ENCODE measurements around the gene TRIP12. TPM values are rescaled to one million over a fixed set of nuclear protein-coding genes. Genes with fewer than 3 reads are reported as not detected.

Gene TRIP12
- total and polyA plus RNA-seq, 2 of the 8 experiments (the other 6 are each of a cell fraction or from before 2014, with no cell fraction given) = 23.1 to 174 TPM

DNA sequence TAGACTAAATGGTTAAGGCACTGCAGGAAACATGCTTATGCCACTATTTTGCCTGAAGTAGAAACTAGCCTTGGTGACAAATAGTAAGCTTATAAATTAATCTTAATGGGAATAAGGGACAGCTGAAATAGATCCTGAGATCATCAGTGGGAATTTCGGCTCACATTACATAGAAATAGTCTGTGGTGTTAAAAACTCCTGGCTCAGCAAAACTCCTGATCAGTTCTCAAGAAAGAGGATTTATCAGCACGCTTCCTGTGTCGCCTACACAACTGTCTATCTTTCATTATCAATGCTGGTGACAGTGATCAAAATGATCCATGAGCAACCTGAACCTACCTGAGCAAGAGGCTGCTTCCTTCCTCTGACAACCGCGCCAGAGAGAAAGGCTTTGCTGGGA is 190.4 kb downstream of the TRIP12 start (continued):
- TF ChIP-seq ZNF274 (IDR thresholded peaks at IDR 0.05; ENCODE audit: borderline replicate concordance, extremely low read depth, low read length) = no peak

DNA sequence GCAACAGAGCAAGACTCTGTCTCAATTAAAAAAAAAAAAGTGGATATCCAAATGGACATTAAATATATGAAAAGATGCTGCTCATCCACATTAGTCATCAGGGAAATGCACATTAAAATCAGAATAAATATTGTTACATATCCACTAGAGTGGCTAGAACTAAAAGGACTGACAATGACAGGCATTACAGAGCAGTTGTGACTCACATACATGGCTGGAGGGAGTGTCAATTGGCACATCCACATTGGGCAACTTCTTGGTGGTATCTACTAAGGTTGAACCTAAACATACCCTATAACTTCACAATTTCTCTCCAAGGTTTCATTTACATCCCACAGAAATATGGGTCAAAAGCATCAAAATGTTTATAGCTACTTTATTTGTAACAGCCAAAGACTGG is 193.4 kb downstream of the TRIP12 start:
- Histone ChIP-seq H4K91ac (replicated peaks; ENCODE audit: insufficient read length, low read length) (no peak overlapping the region), H3K4ac (replicated peaks; ENCODE audit: insufficient read length, low read depth, low read length) (no peak overlapping the region), H3K4me3 (ENCODE audit: extremely low read depth in 1 of 4, insufficient read depth in 2 of 4, low read depth in 3 of 4, low read length in 4 of 4) (no peak overlapping the region), H3K9me3 (ENCODE audit: insufficient read depth in 2 of 2, low read depth in 1 of 2, low read length in 1 of 2) (no peaks in the 10 kb centered on the region), H3K9ac (replicated peaks in 1 of 4; ENCODE audit: extremely low read depth in 1 of 4, low read depth in 3 of 4, low read length in 3 of 4) (no peak overlapping the region), H4K8ac (ENCODE audit: extremely low read depth, insufficient read depth, low read length) (no peak overlapping the region), H3K23ac (ENCODE audit: insufficient read length) (no peak overlapping the region), H2BK120ac (replicated peaks; ENCODE audit: low read depth, low read length) (no peak overlapping the region), H3K4me2 (ENCODE audit: insufficient read depth in 1 of 2, low read depth in 2 of 2, low read length in 2 of 2) (no peak overlapping the region), H2BK12ac (ENCODE audit: low read depth, low read length) (no peak overlapping the region), H3K79me1 (ENCODE audit: low read depth, low read length) (no peaks in the 10 kb centered on the region), H3K4me1 (replicated peaks in 1 of 4; ENCODE audit: control insufficient read depth in 3 of 4, insufficient read depth in 4 of 4, low read length in 3 of 4) (peaks cover 2 to 7% (median 4%) of the 10 kb centered on the region in 4 experiments), H2BK15ac (ENCODE audit: low read length) (no peak overlapping the region), H4K5ac (ENCODE audit: insufficient read length, low read depth, low read length) (no peak overlapping the region), H2AK5ac (ENCODE audit: low read depth, low read length) (no peak overlapping the region), H3K56ac (replicated peaks; ENCODE audit: insufficient read length, low read depth, low read length) (no peak overlapping the region), H3K79me2 (ENCODE audit: control insufficient read depth in 1 of 2, insufficient read depth in 2 of 2, low read length in 2 of 2) (no peaks in the 10 kb centered on the region), H3K27ac (ENCODE audit: low read depth, low read length) (no peak overlapping the region), H2BK5ac (ENCODE audit: low read depth, low read length) (no peak overlapping the region), H3K23me2 (ENCODE audit: low read depth, low read length) (peaks cover 4% of the 10 kb centered on the region; the same call in 1 of the 2 replicates), H3K27me3 (replicated peaks in 1 of 4; ENCODE audit: control insufficient read depth in 3 of 4, extremely low read depth in 1 of 4, insufficient read depth in 3 of 4, low read length in 3 of 4) (0 out of 7 replicates have a peak, but pooled peaks cover 0 to 2% (median 0%) of the 10 kb centered on the region in 4 experiments), H4K20me1 (replicated peaks in 1 of 2; ENCODE audit: control insufficient read depth in 1 of 2, insufficient read depth in 2 of 2, low read length in 2 of 2) (no peaks in the 10 kb centered on the region), H3K14ac (ENCODE audit: insufficient read length) (no peak overlapping the region), H3K18ac (ENCODE audit: extremely low read depth, low read length) (no peak overlapping the region), H2AFZ (ENCODE audit: low read length) (no peak overlapping the region), H3K36me3 (ENCODE audit: control insufficient read depth in 2 of 4, insufficient read depth in 4 of 4, low read length in 3 of 4) (no peaks in the 10 kb centered on the region), H2BK20ac (ENCODE audit: low read length) (no peak overlapping the region)
- ChIA-PET CTCF (ENCODE audit: partially characterized antibody) (interaction anchor here (0.7 kb wide), 1 partner anchor 32 kb away, joined by 3 read pairs; no protein-coding TSS in a partner anchor), POLR2A (ENCODE audit: partially characterized antibody) (no interaction called here)
- no peak for DNase-seq (ENCODE audit: low read depth in 1 of 2, low spot score in 2 of 2)
- no peak for FAIRE-seq
- no peak for TF ChIP-seq JUND (IDR thresholded peaks at IDR 0.05; ENCODE audit: low read length)
- TF ChIP-seq SAP30 (IDR thresholded peaks at IDR 0.05; ENCODE audit: insufficient read depth, insufficient replicate concordance, low read length) = no peak
- TF ChIP-seq SIN3A (conservative IDR thresholded peaks at IDR 0.05 in 1 of 2, IDR thresholded peaks at IDR 0.05 in 1 of 2; ENCODE audit: low read depth in 1 of 2, low read length in 2 of 2) = no peak
- no peak for TF ChIP-seq RAD21 (IDR thresholded peaks at IDR 0.05 in 1 of 2, conservative IDR thresholded peaks at IDR 0.05 in 1 of 2; ENCODE audit: low read depth in 2 of 2, low read length in 2 of 2)
- no peak for TF ChIP-seq POLR2A (IDR thresholded peaks at IDR 0.05; ENCODE audit: control extremely low read depth in 1 of 2, low read depth in 2 of 2, low read length in 2 of 2)
- no peak for TF ChIP-seq SIRT6 (IDR thresholded peaks at IDR 0.05; ENCODE audit: low read length)
- TF ChIP-seq ASH2L (IDR thresholded peaks at IDR 0.05; ENCODE audit: low read length) = no peak
- TF ChIP-seq TEAD4 (IDR thresholded peaks at IDR 0.05; ENCODE audit: low read depth, low read length) = no peak
- no peak for TF ChIP-seq POU5F1 (IDR thresholded peaks at IDR 0.05; ENCODE audit: low read depth, low read length)
- TF ChIP-seq SIX5 (IDR thresholded peaks at IDR 0.05; ENCODE audit: low read depth, low read length) = no peak
- TF ChIP-seq, protein P1, sequence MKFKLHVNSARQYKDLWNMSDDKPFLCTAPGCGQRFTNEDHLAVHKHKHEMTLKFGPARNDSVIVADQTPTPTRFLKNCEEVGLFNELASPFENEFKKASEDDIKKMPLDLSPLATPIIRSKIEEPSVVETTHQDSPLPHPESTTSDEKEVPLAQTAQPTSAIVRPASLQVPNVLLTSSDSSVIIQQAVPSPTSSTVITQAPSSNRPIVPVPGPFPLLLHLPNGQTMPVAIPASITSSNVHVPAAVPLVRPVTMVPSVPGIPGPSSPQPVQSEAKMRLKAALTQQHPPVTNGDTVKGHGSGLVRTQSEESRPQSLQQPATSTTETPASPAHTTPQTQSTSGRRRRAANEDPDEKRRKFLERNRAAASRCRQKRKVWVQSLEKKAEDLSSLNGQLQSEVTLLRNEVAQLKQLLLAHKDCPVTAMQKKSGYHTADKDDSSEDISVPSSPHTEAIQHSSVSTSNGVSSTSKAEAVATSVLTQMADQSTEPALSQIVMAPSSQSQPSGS (IDR thresholded peaks at IDR 0.05; ENCODE audit: low read length) = no peak
